HG03175 (cell line): ENCODE data around the gene OR4P4.

ENCODE experiments used
- ATAC-seq: cut with Tn5 transposase; IDR thresholded peaks from one replicate; pipeline ENCODE4 v1.9.1; 2021; ENCODE audit warnings: mild to moderate bottlenecking, moderate library complexity; ENCODE audit not compliant: unreplicated experiment

The OR4P4 gene

DNA sequence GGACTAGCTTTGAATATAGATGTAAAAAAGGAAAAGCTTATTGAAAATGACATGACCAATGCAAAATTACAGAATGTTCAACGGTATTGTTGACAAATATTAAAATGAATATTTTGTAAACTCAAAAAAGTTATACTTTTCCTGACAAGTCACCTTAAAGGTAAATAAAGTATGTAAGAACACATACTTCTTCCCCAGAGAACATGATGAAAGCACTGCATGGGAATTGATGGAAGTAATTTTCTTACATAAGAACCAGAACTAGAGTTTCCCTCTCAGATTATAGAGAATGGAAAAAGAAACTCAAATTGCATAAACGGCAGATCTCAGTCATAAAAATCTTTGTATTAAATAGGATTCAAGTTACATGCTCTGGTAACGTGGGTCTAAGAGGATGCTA is at the start of gene OR4P4:
Gene OR4P4 (plus strand): TSS at position 301 of the 400 bp plus-strand sequence.
- ATAC-seq: no peak

GRCh38 chr11:55607545-55607944 is 27.4 kb upstream of the OR4P4 start, which contains the start of gene OR4C11:
Gene OR4C11 (minus strand): TSS chr11:55607645. CDS start chr11:55604373, 3,272 bp downstream.
- no peak for ATAC-seq

GRCh38 chr11:55624531-55624930 is 10.4 kb upstream of the OR4P4 start:
- ATAC-seq: no peak

DNA sequence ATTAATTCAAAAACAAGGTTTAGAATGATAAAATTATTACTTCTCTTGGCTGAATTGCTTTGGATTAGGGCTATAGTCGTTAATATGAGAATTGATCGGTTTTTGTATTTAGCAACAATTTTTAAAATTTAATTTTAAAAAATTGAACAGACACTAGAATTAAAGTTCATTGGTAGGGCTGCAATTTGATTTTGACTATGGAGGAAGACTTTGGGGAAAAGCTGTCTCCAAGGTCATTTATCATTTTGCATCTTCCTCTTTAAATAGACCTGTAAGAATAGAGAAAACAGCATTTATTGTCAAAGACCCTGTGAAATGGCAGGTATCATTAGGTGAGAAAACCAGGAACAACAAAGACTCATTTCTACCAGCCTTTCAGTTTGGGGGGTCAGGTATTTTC is 13.1 kb downstream of the OR4P4 start, which contains the start of gene OR4S2:
Gene OR4S2 (plus strand): TSS at position 301 of the 400 bp plus-strand sequence. CDS start 2,577 bp downstream, outside the sequence.
- no peak for ATAC-seq

DNA sequence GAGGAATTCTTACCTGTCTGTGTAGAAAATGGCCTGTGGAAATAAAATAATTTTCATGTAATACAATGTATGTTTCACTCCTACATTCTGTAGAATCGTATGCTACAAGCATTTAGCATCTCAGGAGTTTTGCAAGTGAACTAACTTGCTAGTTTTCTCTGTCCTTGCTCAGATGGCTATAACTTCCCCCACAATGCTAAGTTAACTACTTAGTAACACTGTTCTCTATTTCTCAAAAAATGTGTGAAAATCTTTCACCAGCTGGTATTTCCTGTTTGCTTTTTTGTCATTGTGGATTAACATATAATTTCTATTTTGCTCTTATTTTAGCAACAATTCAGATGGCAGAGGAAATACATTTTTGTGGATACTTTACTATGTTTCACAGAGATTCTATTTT is 17.6 kb downstream of the OR4P4 start:
- ATAC-seq: peak; percentile 55

- no peak for ATAC-seq
These were observed 20.2 kb downstream of the OR4P4 start for GRCh38 chr11:55655096-55655495.

DNA sequence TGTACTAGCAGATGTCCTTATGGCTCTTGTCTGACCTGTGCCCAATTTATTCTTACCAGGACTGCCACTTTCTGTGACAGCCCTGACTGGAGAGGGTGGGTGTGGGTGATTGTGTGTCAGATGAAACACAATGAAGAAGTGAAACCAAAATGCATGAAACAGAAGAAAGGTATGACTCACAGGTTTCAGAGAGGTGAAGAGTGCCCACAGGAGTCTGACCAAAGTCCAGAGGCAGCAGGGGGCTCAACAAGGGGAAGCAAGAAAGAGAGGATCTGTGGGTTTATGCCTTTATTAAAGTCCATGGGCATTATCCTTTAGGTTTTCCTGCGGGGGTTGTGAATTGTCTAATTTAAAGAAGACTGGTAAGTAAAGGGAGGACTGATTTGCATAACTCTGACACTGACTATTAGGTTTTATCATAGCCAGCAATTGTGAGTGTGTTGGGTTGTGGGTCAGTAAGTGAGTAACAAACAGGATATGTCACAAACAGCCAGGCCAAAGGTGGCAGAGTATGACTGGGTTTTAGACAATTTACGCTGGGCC is 23.2 kb downstream of the OR4P4 start:
- peak; percentile 95 for ATAC-seq

DNA sequence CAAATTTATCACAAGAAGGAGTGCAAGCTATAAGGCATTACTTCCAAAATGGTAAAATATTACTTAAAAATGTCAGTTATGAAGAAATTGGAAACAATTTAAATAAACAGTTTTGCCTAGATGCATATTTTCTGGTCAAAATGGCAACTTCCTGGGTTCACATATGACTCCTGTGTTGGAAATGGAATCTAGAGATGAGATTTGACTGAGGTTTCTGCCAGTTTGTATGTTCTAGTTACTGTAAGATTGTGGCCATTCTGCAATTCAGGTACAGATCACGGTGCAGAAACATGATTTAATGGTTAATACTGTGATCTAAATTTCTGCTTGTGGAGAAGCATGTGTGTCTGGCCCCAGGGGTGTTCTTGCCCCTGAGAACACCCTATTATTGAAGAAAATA is 23.7 kb downstream of the OR4P4 start:
- peak; percentile 47 for ATAC-seq

GRCh38 chr11:55661901-55662300 is 27.0 kb downstream of the OR4P4 start, which contains the start of gene OR4C6:
Gene OR4C6 (plus strand): TSS chr11:55662201. CDS start chr11:55665167, 2,966 bp downstream.
- no peak for ATAC-seq

GRCh38 chr11:55669376-55669775 is 34.5 kb downstream of the OR4P4 start:
- ATAC-seq: no peak

DNA sequence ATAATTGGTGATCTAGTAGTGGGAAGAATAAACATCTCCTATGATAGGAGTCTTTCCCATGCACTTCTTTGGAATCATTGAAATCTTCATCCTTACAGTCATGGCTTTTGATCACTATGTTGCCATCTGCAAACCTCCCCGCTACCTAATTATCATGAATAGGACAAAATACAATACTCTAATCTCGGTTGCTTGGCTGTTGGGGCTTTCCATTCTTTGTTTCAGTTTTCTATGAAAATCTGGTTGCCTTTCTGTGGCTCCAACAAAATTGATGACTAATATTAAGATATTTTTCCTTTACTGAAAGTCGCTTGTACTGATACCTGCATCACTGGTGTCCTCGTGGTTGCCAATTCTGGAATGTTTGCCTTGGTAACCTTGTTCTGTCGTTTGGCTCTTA is 38.9 kb downstream of the OR4P4 start:
- ATAC-seq: no peak
